IMR-90 (cell line): ENCODE results near the gene SGO1. TPM values are rescaled to one million over a fixed set of nuclear protein-coding genes. Genes with fewer than 3 reads are reported as not detected.

Experiments
- ATAC-seq: fragments of 200-7000 bp; cut with Tn5 transposase; 2 replicates; pipeline ENCODE4 v1.9.1; 2020; ENCODE audit warnings: low read depth, mild to moderate bottlenecking, moderate library complexity
- BruUV-seq: library from RNA; stranded (reverse); fragments of 400-500 nt; replicated peaks from 2 replicates; lab custom pipeline; 2021; lab: Mats Ljungman, UMichigan
- CTCF ChIA-PET: fragments of 300-600 bp; formaldehyde crosslinking; extraction: SDS; loops from one replicate; lab custom pipeline; 2021; ENCODE audit warnings: antibody characterized with exemption; lab: Yijun Ruan, JAX
- POLR2A ChIA-PET: fragments of 300-600 bp; sonication (Branson Sonifier 250); formaldehyde crosslinking; loops from one replicate; lab custom pipeline; 2022; ENCODE audit warnings: antibody characterized with exemption; ENCODE audit not compliant: unreplicated experiment; lab: Charles Lee
- DNase-seq: peaks from one replicate; pipeline ENCODE4 v3.0.0; 2013
- H2AFZ ChIP-seq: replicated peaks from 2 replicates; pipeline ENCODE3; 2013; ENCODE audit warnings: low read length, mild to moderate bottlenecking; ENCODE audit not compliant: poor library complexity
- H2AK5ac ChIP-seq: 2 replicates; pipeline ENCODE4 v1.6.1; 2013; ENCODE audit warnings: low read depth, low read length, inconsistent platforms
- H2AK9ac ChIP-seq: replicated peaks from 2 replicates; pipeline ENCODE3; 2013; ENCODE audit warnings: mild to moderate bottlenecking, low read depth, low read length, moderate library complexity; ENCODE audit not compliant: poor library complexity
- H2BK120ac ChIP-seq: 2 replicates; pipeline ENCODE4 v1.6.1; 2013; ENCODE audit warnings: low read depth, low read length, inconsistent platforms
- H2BK15ac ChIP-seq: 3 replicates; pipeline ENCODE4 v1.6.1; 2013; ENCODE audit warnings: low read depth, low read length, inconsistent platforms
- H2BK20ac ChIP-seq: 2 replicates; pipeline ENCODE4 v1.6.1; 2013; ENCODE audit warnings: low read depth, mild to moderate bottlenecking, inconsistent platforms, low read length, moderate library complexity
- H2BK5ac ChIP-seq: 2 replicates; pipeline ENCODE4 v1.6.1; 2013; ENCODE audit warnings: mild to moderate bottlenecking, low read depth, low read length, inconsistent platforms; ENCODE audit not compliant: poor library complexity, severe bottlenecking
- H3K14ac ChIP-seq: replicated peaks from 2 replicates; pipeline ENCODE4 v1.6.1; 2013; ENCODE audit warnings: low read depth, low read length, inconsistent platforms
- H3K18ac ChIP-seq: 2 replicates; pipeline ENCODE4 v1.6.1; 2013; ENCODE audit warnings: low read depth, low read length, control low read depth
- H3K23ac ChIP-seq: 2 replicates; pipeline ENCODE4 v1.6.1; 2013; ENCODE audit warnings: low read depth, low read length, inconsistent platforms
- H3K27ac ChIP-seq: 2 replicates; pipeline ENCODE4 v1.5.1; 2013; ENCODE audit warnings: mild to moderate bottlenecking, control low read depth, low read length; ENCODE audit not compliant: insufficient read depth
- H3K27me3 ChIP-seq: 2 replicates; pipeline ENCODE4 v1.6.1; 2013; ENCODE audit warnings: low read length; ENCODE audit not compliant: control insufficient read depth, insufficient read depth
- H3K36me3 ChIP-seq: 2 replicates; pipeline ENCODE4 v1.6.1; 2013; ENCODE audit warnings: low read length, mixed read lengths; ENCODE audit not compliant: control insufficient read depth, insufficient read depth
- H3K4ac ChIP-seq: 2 replicates; pipeline ENCODE4 v1.6.1; 2013; ENCODE audit warnings: low read depth, low read length, inconsistent platforms
- H3K4me1 ChIP-seq: 2 replicates; pipeline ENCODE4 v1.6.1; 2013; ENCODE audit warnings: low read length, mixed read lengths; ENCODE audit not compliant: control insufficient read depth, insufficient read depth
- H3K4me2 ChIP-seq: 2 replicates; pipeline ENCODE4 v1.6.1; 2013; ENCODE audit warnings: low read depth, mild to moderate bottlenecking, control low read depth, low read length, moderate library complexity
- H3K4me3 ChIP-seq: 2 replicates; pipeline ENCODE4 v1.5.1; 2013; ENCODE audit warnings: low read depth, mild to moderate bottlenecking, control low read depth, low read length, moderate library complexity; ENCODE audit not compliant: insufficient read depth
- H3K56ac ChIP-seq: 2 replicates; pipeline ENCODE4 v1.6.1; 2013; ENCODE audit warnings: low read length, inconsistent platforms; ENCODE audit not compliant: insufficient read depth; ENCODE audit errors: extremely low read depth
- H3K79me1 ChIP-seq, 2 experiments: 2 replicates each; pipeline ENCODE4 v1.6.1; 2013; ENCODE audit warnings: low read length in 2 of 2, inconsistent platforms in 1 of 2, low read depth in 1 of 2
- H3K9ac ChIP-seq: 2 replicates; pipeline ENCODE4 v1.6.1; 2013; ENCODE audit warnings: low read depth, low read length, control low read depth
- H3K9me1 ChIP-seq: 2 replicates; pipeline ENCODE4 v1.6.1; 2013; ENCODE audit warnings: low read length, inconsistent platforms; ENCODE audit not compliant: insufficient read depth
- H3K9me3 ChIP-seq: 2 replicates; pipeline ENCODE4 v1.6.1; 2013; ENCODE audit warnings: low read length; ENCODE audit not compliant: control insufficient read depth, insufficient read depth
- H4K20me1 ChIP-seq: 2 replicates; pipeline ENCODE4 v1.6.1; 2013; ENCODE audit warnings: low read length, inconsistent platforms; ENCODE audit not compliant: insufficient read depth
- H4K5ac ChIP-seq: 2 replicates; pipeline ENCODE4 v1.6.1; 2013; ENCODE audit warnings: mild to moderate bottlenecking, low read depth, low read length, control low read depth
- H4K8ac ChIP-seq, 2 experiments: 2 replicates each; pipeline ENCODE4 v1.6.1; 2013; ENCODE audit warnings: low read depth in 2 of 2, low read length in 2 of 2, control low read depth in 1 of 2, inconsistent platforms in 1 of 2
- H4K91ac ChIP-seq: 2 replicates; pipeline ENCODE4 v1.6.1; 2013; ENCODE audit warnings: low read depth, low read length, inconsistent platforms; ENCODE audit not compliant: insufficient read depth
- BHLHE40 ChIP-seq: fragments of 150-350 bp; IDR thresholded peaks from 2 replicates; pipeline ENCODE4 v1.6.1; 2016; ENCODE audit warnings: mild to moderate bottlenecking, low read depth, low read length
- CEBPB ChIP-seq: IDR thresholded peaks from 2 replicates; pipeline ENCODE4 v1.6.1; 2012; ENCODE audit warnings: low read depth, low read length, improper control_type of control experiment
- CHD1 ChIP-seq: IDR thresholded peaks from 2 replicates; pipeline ENCODE4 v1.6.1; 2012; ENCODE audit warnings: low read depth, low read length, improper control_type of control experiment
- CTCF ChIP-seq: conservative IDR thresholded peaks from 2 replicates; pipeline ENCODE4 v1.5.1; 2012; ENCODE audit warnings: mild to moderate bottlenecking, low read depth, low read length, improper control_type of control experiment
- ELK1 ChIP-seq: fragments of 150-350 bp; IDR thresholded peaks from 2 replicates; pipeline ENCODE4 v1.6.1; 2016; ENCODE audit warnings: low read depth, mild to moderate bottlenecking, low read length, moderate library complexity, borderline replicate concordance
- FOS ChIP-seq: fragments of 150-350 bp; IDR thresholded peaks from 2 replicates; pipeline ENCODE4 v1.6.1; 2016; ENCODE audit warnings: low read depth, low read length
- MAFK ChIP-seq: IDR thresholded peaks from 2 replicates; pipeline ENCODE4 v1.6.1; 2012; ENCODE audit warnings: low read depth, low read length, improper control_type of control experiment
- MXI1 ChIP-seq: IDR thresholded peaks from 2 replicates; pipeline ENCODE4 v1.6.1; 2012; ENCODE audit warnings: low read depth, mild to moderate bottlenecking, low read length, moderate library complexity, borderline replicate concordance
- NFE2L2 ChIP-seq: fragments of 150-350 bp; IDR thresholded peaks from 2 replicates; pipeline ENCODE4 v1.6.1; 2016; ENCODE audit warnings: low read depth, mild to moderate bottlenecking, low read length
- POLR2A ChIP-seq: IDR thresholded peaks from 2 replicates; pipeline ENCODE4 v1.6.1; 2012; ENCODE audit warnings: mild to moderate bottlenecking, low read depth, low read length
- RAD21 ChIP-seq: IDR thresholded peaks from 2 replicates; pipeline ENCODE4 v1.6.1; 2012; ENCODE audit warnings: low read length, improper control_type of control experiment
- RCOR1 ChIP-seq: IDR thresholded peaks from 2 replicates; pipeline ENCODE4 v1.6.1; 2012; ENCODE audit warnings: mild to moderate bottlenecking, low read length, improper control_type of control experiment; ENCODE audit not compliant: insufficient replicate concordance
- RFX5 ChIP-seq: IDR thresholded peaks from 2 replicates; pipeline ENCODE4 v1.8.0; 2012; ENCODE audit warnings: low read depth, mild to moderate bottlenecking, low read length, moderate library complexity
- USF2 ChIP-seq: fragments of 150-350 bp; IDR thresholded peaks from 2 replicates; pipeline ENCODE4 v1.6.1; 2017; ENCODE audit warnings: mild to moderate bottlenecking, antibody characterized with exemption, low read length, low read depth
- WGBS, 2 experiments: methylation state at CpG; one replicate each; pipeline versions ENCODE4 v1.1.5 to v1.1.7; 2013; ENCODE audit warnings: missing lambda C conversion rate in 2 of 2; ENCODE audit not compliant: insufficient read length in 1 of 2; ENCODE audit errors: extremely low coverage in 2 of 2; 5-methylcytosine and 5-hydroxymethylcytosine counted together
- dilution Hi-C: fragments of 300-500 bp; cut with HindIII; formaldehyde crosslinking; loops from one replicate; pipeline ENCODE4 v1.14.3; 2018; ENCODE audit warnings: low sequenced_read_pairs; ENCODE audit not compliant: unreplicated experiment
- in situ Hi-C: fragments of 300-500 bp; cut with MboI; formaldehyde crosslinking; loops from 3 replicates; pipeline ENCODE4 v1.14.3; 2019; ENCODE audit warnings: low sequenced_read_pairs, inconsistent platforms, mixed read lengths
- intact Hi-C: fragments of 100-400 bp; cut with micrococcal nuclease; formaldehyde crosslinking; loops from 2 replicates; pipeline ENCODE4 v1.10.0; 2022
- polyA plus RNA-seq, 3 experiments: library from polyadenylated mRNA; depleted of rRNA; stranded (reverse); fragments of >200 nt; gene quantifications; 2 replicates each; pipeline ENCODE4 v1.2.3, GENCODE V29; 2012; ENCODE audit warnings: low replicate concordance in 1 of 3
- total RNA-seq: library from RNA; depleted of rRNA; stranded (reverse); fragments of >200 nt; gene quantifications from 2 replicates; pipeline ENCODE4 v1.2.3, GENCODE V29; 2012

The SGO1 gene
- total and polyA plus RNA-seq, 2 of the 4 experiments (the other 2 are of a cell fraction), result 3.2 to 5.2 TPM

- Histone ChIP-seq H2AK9ac (no peak overlapping the region), H2AFZ (no peak overlapping the region), H3K18ac (no peak overlapping the region), H3K23ac (no peak overlapping the region), H4K20me1 (no peaks in the 10 kb centered on the region), H2BK5ac (no peak overlapping the region), H3K9me3 (no peaks in the 10 kb centered on the region), H3K4me2 (no peak overlapping the region), H3K9ac (no peak overlapping the region), H3K9me1 (no peaks in the 10 kb centered on the region), H3K4ac (no peak overlapping the region), H4K5ac (no peak overlapping the region), H3K4me3 (no peak overlapping the region), H3K27me3 (no peaks in the 10 kb centered on the region), H4K91ac (no peak overlapping the region), H2BK15ac (no peak overlapping the region), H3K14ac (no peak overlapping the region), H2BK120ac (no peak overlapping the region), H3K4me1 (no peaks in the 10 kb centered on the region), H2AK5ac (no peak overlapping the region), H3K27ac (no peak overlapping the region), H3K56ac (no peak overlapping the region), H3K79me1 (no peaks in the 10 kb centered on the region), H3K36me3 (no peaks in the 10 kb centered on the region), H4K8ac (no peak overlapping the region), H2BK20ac (no peak overlapping the region)
- no peak for DNase-seq
- no peak for TF ChIP-seq MAFK
- TF ChIP-seq NFE2L2, result no peak
- no peak for TF ChIP-seq CEBPB
- TF ChIP-seq RAD21, result no peak
- TF ChIP-seq RFX5, result no peak
- TF ChIP-seq BHLHE40, result no peak
- TF ChIP-seq MXI1, result no peak
- no peak for TF ChIP-seq RCOR1
- TF ChIP-seq CTCF, result no peak
- TF ChIP-seq USF2, result no peak
- TF ChIP-seq CHD1, result no peak
- no peak for TF ChIP-seq POLR2A
- no peak for TF ChIP-seq ELK1
- TF ChIP-seq FOS, result no peak
- in situ Hi-C loops, result no loop called here
- WGBS, 2 experiments, result no CpG with 5 or more reads among the region's 4 CpGs
- no TSS peak for BruUV-seq
- ChIA-PET CTCF (interaction anchor here (0.5 kb wide), 1 partner anchor 180 kb away, joined by 3 read pairs; no protein-coding TSS in a partner anchor), POLR2A (no interaction called here)
- ATAC-seq, result no peak
- intact Hi-C loops, result no loop called here
- dilution Hi-C loops, result no loop called here
Measured at GRCh38 chr3:20215636-20216035, 29.6 kb upstream of the SGO1 start.
